GF-D8 (cell line): ENCODE results near the gene DUSP9.

Experiments used
- DNase-seq: peaks from one replicate; lab custom pipeline; 2025; lab: John Stamatoyannopoulos, UW

The DUSP9 gene

DNA sequence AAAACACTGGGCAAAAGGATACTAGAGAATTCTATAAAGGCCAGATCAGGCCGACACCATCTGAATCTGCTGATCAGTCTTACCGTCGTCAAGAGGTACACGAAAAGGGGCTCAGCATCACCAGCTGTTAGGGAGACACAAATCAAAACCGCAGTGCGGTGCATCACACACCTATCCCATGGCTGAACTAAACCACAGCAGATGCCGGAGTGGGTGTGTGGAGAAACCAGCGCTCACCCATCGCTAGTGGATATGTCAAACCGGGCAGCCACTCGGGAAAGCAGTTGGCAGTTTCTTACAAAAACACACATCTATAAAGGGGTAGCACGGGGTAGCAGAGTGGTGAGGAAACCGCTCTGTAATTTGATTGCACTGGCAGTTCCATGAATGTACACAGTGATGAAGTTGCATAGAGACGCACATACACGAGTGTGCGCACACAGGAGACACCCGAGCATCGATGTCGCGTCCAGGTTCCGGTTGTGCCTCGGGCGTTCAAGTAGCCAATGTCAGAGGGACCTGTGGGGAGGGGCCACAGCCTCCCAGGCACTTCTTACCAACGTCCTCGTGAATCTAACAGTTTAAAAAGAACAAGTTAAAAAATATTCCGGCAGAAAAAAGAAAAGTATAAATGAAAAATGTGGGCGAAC, 24.9 kb upstream of the DUSP9 start:
- no peak for DNase-seq

DNA sequence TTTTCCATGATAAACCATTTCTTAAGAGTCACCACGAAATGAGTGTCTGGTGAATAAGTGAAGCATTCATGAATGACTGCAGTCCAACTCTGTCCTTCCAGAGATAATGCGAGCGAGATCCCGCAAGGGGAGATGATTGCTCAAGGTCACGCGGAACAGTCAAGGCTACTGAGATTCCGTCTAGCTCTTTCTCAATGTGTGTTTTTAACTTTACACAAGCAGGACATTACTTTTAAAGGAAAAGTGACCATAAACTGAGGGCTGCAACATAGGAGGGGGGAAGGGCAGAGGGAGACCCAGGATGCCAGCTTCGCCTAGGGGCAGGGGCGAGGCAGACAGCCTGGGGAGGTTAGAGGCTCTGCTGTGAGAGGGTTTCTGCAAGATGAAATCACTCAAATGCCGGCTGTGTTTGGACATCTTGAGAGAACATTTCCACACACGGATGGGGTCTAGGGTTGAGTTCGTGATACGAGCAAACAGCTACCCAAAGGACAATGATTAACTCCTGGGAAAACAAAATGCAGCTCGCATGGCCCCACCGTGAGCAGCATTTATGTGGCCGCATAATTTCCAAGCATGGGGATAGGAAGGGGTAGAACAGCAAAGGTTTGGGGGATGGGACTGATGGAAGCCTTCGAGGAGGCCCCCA, 24.2 kb upstream of the DUSP9 start:
- DNase-seq, result no peak

GRCh38 chrX:153623310-153624029, 23.5 kb upstream of the DUSP9 start:
- DNase-seq, result no peak

- no peak for DNase-seq
Observed at GRCh38 chrX:153624196-153625091, 22.6 kb upstream of the DUSP9 start.

- no peak for DNase-seq
Observed at GRCh38 chrX:153625271-153626024, 21.6 kb upstream of the DUSP9 start.

- no peak for DNase-seq
Observed at GRCh38 chrX:153626025-153626633, 20.9 kb upstream of the DUSP9 start.

GRCh38 chrX:153626863-153627674, 19.9 kb upstream of the DUSP9 start:
- DNase-seq, result no peak

GRCh38 chrX:153627675-153628111, 19.3 kb upstream of the DUSP9 start:
- DNase-seq, result no peak

GRCh38 chrX:153628129-153628528, 18.9 kb upstream of the DUSP9 start:
- no peak for DNase-seq

DNA sequence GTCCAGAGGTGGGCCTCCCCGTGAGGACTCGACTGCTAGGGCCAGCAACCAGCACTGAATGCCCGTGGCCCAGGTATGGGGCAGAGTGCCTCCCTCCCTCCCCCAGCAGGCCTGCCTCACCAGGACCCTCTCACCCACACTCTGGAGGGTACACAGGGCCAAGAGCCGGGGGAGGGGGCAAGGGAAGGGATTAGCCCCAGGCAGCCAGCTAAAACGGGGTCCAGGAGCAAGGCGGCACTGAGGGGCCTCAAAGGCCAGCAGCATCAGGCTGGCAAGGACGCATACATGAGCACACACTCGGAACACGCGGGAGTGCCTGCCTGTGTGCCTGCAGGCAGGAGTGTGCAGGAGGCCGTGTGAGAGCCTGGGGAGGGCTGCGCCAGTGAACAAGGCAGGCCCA, 18.3 kb upstream of the DUSP9 start:
- no peak for DNase-seq

GRCh38 chrX:153631346-153631745, 15.7 kb upstream of the DUSP9 start:
- no peak for DNase-seq

DNA sequence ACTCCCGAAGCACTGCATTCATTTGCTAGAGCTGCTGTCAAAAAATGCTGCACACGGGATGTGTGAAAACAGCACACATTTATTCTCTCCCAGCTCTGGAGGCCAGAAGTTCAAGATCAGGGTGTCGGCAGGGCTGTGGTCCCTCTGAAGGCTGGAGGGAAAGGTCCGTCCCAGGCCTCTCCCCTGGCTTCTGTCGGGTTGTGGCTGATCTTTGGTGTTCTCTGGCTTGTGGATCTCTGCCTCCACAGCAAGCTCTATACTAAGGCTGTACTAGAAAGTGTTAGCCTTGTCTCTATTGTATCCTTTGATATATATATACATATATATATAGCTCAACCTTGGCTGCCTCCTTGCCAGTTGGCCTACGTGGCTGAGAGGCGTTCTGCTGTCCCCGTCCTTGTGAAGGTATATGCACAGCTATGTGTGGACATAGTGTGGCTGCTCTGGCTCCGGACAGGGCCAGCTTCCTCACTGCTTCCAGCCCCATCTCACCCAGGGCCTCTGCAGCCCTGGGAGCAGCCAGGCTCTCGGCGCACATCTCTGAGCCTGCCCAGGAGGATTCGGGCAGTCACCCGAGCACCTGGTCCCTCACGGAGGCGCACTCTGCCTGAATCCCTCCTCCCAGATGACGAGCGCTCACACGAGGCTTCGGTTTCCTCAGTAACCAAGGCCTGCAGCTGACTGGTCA, 15.0 kb upstream of the DUSP9 start:
- no peak for DNase-seq

DNA sequence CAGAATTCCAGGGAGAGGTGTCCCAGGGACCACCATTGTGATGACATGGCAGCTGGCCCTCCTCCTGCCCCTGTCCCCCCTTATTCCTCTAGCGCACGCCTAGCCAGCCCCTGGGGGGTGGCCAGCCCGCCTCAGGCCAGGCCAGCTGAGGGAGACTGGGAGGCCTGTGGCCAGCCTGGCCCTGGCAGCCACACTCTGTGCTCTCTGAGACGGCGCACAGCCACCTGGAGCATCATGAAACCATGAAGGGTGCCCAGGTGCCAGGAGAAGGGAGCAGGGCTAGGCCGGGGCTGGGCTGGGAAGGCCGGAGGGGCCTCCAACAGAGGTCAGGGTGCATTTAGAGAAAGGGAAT, 14.4 kb upstream of the DUSP9 start:
- no peak for DNase-seq

DNA sequence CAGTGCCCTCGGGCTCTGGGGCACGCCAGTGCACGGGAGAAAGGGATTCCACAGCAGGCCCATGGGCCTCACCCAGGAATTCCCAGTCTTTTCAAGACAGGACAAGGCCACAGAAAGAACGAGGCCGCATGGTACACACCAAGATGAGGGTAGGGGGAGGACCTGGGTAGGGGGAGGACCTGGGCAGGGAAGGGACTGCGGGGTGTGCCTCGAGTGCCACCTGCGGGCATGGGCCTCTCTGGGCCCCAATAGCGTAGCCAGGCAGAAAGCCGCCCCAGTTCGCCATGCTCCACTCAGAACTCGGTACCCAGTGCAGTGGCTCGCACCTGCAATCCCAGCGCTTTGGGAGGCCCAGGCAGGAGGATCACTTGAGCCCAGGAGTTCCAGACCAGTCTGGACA, 14.0 kb upstream of the DUSP9 start:
- no peak for DNase-seq

DNA sequence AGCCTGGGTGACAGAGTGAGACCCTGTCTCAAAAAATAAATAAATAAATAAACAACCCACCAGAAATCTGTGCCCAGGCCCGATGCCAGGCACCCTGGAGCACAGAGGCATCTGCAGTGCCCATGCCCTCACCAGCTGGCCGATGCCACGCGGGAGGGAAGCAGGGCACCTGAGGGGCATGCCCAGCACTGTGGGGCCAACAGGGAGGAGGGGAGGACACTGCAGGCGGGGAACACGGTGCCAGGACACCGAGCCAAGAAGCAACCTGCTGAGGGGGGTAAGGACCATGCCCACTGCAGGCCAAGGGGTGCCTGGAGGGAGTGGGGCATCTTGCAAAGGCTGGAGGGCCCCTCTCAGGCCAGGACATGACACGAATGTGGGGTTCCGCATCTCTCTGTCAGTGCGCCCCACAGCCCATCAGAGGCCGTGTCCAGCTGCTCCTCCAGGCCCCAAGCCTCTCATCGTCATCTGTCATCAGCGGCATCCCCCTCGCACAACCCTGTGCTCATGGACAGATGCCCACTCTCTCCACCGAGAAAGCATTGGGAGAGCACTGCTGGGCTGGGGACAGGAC, 13.3 kb upstream of the DUSP9 start:
- no peak for DNase-seq

- DNase-seq, result no peak
Observed at GRCh38 chrX:153634236-153634635, 12.8 kb upstream of the DUSP9 start.

DNA sequence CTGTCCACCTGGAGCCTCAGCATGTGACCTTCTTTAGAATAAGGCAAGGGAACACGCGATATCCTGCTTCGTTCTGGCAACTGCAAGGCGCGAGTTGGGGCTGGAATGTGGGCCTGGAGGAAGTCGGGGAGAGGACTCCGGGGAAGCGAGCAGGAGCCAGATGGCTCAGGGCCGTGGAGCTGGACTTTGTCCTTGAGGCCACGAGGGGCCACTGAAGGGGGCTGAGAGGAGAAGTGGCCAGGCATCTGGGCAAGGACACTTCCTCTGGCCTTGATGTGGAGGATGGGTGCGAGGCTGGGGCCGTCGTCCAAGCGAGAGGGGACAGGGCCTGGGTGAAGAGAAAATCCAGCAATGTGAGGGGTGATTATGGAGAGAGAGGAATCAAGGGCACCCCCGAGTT, 12.2 kb upstream of the DUSP9 start:
- no peak for DNase-seq

- no peak for DNase-seq
Observed at GRCh38 chrX:153635388-153635787, 11.6 kb upstream of the DUSP9 start.
